GM21723 (cell line): Measurements from ENCODE around the gene MATN3.

ENCODE experiments used
- ATAC-seq: cut with Tn5 transposase; IDR thresholded peaks from one replicate; pipeline ENCODE4 v1.9.1; 2021; ENCODE audit warnings: mild to moderate bottlenecking, moderate library complexity; ENCODE audit not compliant: unreplicated experiment

The MATN3 gene

GRCh38 chr2:19943189-19943588 is 69.3 kb downstream of the MATN3 start:
- ATAC-seq: no peak

DNA sequence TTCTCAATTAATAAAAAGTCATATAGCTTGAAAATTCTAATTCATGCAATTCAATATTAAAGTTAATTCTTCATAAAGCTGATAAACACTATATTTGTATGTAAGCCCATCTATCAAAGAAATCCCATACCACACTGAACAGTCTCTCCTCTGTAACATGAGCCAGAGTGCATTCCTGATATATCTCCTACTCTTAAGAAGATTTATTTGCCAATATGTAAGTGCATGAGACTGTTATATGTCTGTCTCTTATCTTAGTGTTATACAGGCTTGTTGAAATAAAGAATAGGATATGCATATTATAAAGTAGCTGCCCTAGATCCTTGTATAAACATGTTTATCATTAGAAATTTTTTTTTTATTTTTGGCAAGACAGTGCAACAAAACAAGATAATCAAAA is 70.3 kb downstream of the MATN3 start:
- no peak for ATAC-seq
